Measurements from ENCODE around the gene NPLOC4. TPM values are rescaled to one million over a fixed set of nuclear protein-coding genes. Genes with fewer than 3 reads are reported as not detected.

Gene NPLOC4
- total and polyA plus RNA-seq, 9 of the 15 experiments (the other 6 are each of a cell fraction or from before 2014, with no cell fraction given), result 1.5 to 116 (median 64.5) TPM

DNA sequence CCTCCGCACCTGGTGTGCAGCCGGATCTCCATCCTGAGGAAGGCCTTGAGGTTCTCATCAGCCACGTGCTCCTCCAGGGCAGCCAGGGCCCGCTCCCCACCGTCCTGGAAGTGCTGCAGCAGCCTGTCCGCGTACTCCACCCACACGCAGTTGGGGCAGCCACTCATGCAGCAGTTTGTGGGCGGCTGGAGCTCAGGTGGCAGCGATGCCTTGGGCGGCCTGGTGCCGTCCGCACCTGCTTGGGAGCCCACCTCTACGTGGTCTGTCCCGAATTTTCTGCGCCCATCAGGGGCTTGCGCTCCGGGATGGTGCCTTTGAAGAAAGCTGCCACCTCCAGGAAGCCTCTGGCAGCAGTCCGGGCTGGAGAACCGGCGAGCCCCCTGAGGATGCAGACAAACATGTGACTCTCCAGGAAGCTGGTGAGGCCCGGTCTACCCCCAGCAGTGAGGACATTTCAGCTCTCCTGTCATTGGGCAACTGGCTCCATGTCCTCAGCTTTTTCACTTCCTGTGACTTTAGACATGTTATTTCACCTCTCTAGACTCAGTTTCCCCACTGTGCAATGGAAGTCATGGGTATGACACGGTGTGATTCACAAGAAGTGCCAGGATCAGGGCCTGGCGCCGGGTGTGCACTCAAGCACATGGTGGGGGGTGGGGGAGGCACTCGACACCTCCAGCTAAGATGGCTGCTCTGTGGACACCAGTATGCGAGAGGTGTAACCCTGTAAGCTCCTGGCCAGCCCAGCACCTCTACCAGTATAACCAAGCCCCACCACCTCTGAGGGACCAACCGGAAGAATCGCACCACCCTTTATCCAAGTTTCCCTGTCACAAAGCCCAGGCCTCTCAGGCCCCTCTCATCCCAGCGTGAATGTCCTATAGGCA, 28.5 kb upstream of the NPLOC4 start (continued):
- TF ChIP-seq, protein P1, sequence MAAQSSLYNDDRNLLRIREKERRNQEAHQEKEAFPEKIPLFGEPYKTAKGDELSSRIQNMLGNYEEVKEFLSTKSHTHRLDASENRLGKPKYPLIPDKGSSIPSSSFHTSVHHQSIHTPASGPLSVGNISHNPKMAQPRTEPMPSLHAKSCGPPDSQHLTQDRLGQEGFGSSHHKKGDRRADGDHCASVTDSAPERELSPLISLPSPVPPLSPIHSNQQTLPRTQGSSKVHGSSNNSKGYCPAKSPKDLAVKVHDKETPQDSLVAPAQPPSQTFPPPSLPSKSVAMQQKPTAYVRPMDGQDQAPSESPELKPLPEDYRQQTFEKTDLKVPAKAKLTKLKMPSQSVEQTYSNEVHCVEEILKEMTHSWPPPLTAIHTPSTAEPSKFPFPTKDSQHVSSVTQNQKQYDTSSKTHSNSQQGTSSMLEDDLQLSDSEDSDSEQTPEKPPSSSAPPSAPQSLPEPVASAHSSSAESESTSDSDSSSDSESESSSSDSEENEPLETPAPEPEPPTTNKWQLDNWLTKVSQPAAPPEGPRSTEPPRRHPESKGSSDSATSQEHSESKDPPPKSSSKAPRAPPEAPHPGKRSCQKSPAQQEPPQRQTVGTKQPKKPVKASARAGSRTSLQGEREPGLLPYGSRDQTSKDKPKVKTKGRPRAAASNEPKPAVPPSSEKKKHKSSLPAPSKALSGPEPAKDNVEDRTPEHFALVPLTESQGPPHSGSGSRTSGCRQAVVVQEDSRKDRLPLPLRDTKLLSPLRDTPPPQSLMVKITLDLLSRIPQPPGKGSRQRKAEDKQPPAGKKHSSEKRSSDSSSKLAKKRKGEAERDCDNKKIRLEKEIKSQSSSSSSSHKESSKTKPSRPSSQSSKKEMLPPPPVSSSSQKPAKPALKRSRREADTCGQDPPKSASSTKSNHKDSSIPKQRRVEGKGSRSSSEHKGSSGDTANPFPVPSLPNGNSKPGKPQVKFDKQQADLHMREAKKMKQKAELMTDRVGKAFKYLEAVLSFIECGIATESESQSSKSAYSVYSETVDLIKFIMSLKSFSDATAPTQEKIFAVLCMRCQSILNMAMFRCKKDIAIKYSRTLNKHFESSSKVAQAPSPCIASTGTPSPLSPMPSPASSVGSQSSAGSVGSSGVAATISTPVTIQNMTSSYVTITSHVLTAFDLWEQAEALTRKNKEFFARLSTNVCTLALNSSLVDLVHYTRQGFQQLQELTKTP (IDR thresholded peaks at IDR 0.05; ENCODE audit: low read depth in 1 of 2, partially characterized antibody in 2 of 2), result peak; percentile 24 to 29
- TF ChIP-seq, protein P2, sequence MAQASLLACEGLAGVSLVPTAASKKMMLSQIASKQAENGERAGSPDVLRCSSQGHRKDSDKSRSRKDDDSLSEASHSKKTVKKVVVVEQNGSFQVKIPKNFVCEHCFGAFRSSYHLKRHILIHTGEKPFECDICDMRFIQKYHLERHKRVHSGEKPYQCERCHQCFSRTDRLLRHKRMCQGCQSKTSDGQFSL (CRISPR knock-in tag; IDR thresholded peaks at IDR 0.05), result peak; percentile 93
- TF ChIP-seq, protein P2 (tag; IDR thresholded peaks at IDR 0.05), result peak; percentile 66 to 84; a peak in 3 of 4 replicates
- TF ChIP-seq, protein P3, sequence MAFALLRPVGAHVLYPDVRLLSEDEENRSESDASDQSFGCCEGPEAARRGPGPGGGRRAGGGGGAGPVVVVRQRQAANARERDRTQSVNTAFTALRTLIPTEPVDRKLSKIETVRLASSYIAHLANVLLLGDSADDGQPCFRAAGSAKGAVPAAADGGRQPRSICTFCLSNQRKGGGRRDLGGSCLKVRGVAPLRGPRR (CRISPR knock-in tag; IDR thresholded peaks at IDR 0.05), result peak; percentile 70; the same call in 1 of the 2 replicates
- peak; percentile 91 for TF ChIP-seq E2F3 (CRISPR knock-in tag; IDR thresholded peaks at IDR 0.05)
- TF ChIP-seq MEF2A (IDR thresholded peaks at IDR 0.05; ENCODE audit: control insufficient read depth, low read depth, low read length), result no peak
- TF ChIP-seq SMARCC2 (IDR thresholded peaks at IDR 0.05; ENCODE audit: low read depth), result no peak
- no peak for TF ChIP-seq ZNF212 (CRISPR knock-in tag; IDR thresholded peaks at IDR 0.05)
- TF ChIP-seq ZBTB34 (CRISPR knock-in tag; IDR thresholded peaks at IDR 0.05), result peak; percentile 74; the same call in 1 of the 2 replicates
- TF ChIP-seq ETV6 (IDR thresholded peaks at IDR 0.05; ENCODE audit: borderline replicate concordance in 1 of 2, low read depth in 2 of 2, low read length in 1 of 2), result no peak
- TF ChIP-seq ETV6 (CRISPR knock-in tag; IDR thresholded peaks at IDR 0.05; ENCODE audit: borderline replicate concordance), result no peak
- peak; percentile 86; the same call in 1 of the 2 replicates for TF ChIP-seq HBP1 (CRISPR knock-in tag; IDR thresholded peaks at IDR 0.05)
- TF ChIP-seq LARP7 (IDR thresholded peaks at IDR 0.05), result no peak
- TF ChIP-seq TEAD4 (IDR thresholded peaks at IDR 0.05; ENCODE audit: low read length), result peak; percentile 40; the same call in 1 of the 2 replicates
- no peak for TF ChIP-seq TEAD4 (CRISPR knock-in tag; IDR thresholded peaks at IDR 0.05; ENCODE audit: borderline replicate concordance)
- no peak for TF ChIP-seq ELF2 (CRISPR knock-in tag; IDR thresholded peaks at IDR 0.05)

Data from K562 (cell line).